ENCODE data around the gene OR4D1.
A peak's percentile ranks its signal among the peaks of the same experiment; 100 is the strongest.

The OR4D1 gene

GRCh38 chr17:58195518-58196123 is 47.4 kb downstream of the OR4D1 start:
- DNase-seq, result no peak

- DNase-seq, result no peak
These were observed 48.4 kb downstream of the OR4D1 start for GRCh38 chr17:58196610-58197009.

GRCh38 chr17:58200024-58200633 is 51.9 kb downstream of the OR4D1 start:
- peak; percentile 62 for DNase-seq

GRCh38 chr17:58202859-58203258 is 54.7 kb downstream of the OR4D1 start:
- no peak for DNase-seq

GRCh38 chr17:58204796-58205195 is 56.6 kb downstream of the OR4D1 start:
- DNase-seq, result no peak

GRCh38 chr17:58205936-58206335 is 57.8 kb downstream of the OR4D1 start:
- no peak for DNase-seq

- DNase-seq, result no peak
These were observed 59.3 kb downstream of the OR4D1 start for GRCh38 chr17:58207451-58207850.

- DNase-seq, result no peak
These were observed 60.2 kb downstream of the OR4D1 start for GRCh38 chr17:58208344-58208743.
